NCI-H2171 treated with DMSO at 0.1 percent for 48 hours (cell line): ENCODE data around the gene SLC38A8.

Experiments
- DNase-seq: peaks from one replicate; lab custom pipeline; 2025; lab: John Stamatoyannopoulos, UW

The SLC38A8 gene

GRCh38 chr16:84000989-84001642, 41.5 kb downstream of the SLC38A8 start:
- DNase-seq = no peak

- no peak for DNase-seq
Measured at GRCh38 chr16:83998091-83998490, 44.5 kb downstream of the SLC38A8 start.

- DNase-seq = no peak
Measured at GRCh38 chr16:83996481-83997252, 45.9 kb downstream of the SLC38A8 start.

- peak; percentile 91 for DNase-seq
Measured at GRCh38 chr16:83995754-83996153, 46.8 kb downstream of the SLC38A8 start.

GRCh38 chr16:83994703-83995102, 47.9 kb downstream of the SLC38A8 start:
- no peak for DNase-seq

GRCh38 chr16:83994087-83994486, 48.5 kb downstream of the SLC38A8 start:
- no peak for DNase-seq

GRCh38 chr16:83992624-83993023, 50.0 kb downstream of the SLC38A8 start:
- DNase-seq = no peak

GRCh38 chr16:83990492-83990891, 52.1 kb downstream of the SLC38A8 start:
- DNase-seq = no peak

GRCh38 chr16:83989300-83989699, 53.3 kb downstream of the SLC38A8 start:
- peak; percentile 87 for DNase-seq

- no peak for DNase-seq
Measured at GRCh38 chr16:83983491-83983890, 59.1 kb downstream of the SLC38A8 start.

GRCh38 chr16:83981799-83982198, 60.8 kb downstream of the SLC38A8 start:
- DNase-seq = no peak

GRCh38 chr16:83980794-83981193, 61.8 kb downstream of the SLC38A8 start:
- DNase-seq = no peak

GRCh38 chr16:83979441-83979840, 63.2 kb downstream of the SLC38A8 start:
- no peak for DNase-seq

GRCh38 chr16:83978401-83978904, 64.1 kb downstream of the SLC38A8 start:
- no peak for DNase-seq

- no peak for DNase-seq
Measured at GRCh38 chr16:83977056-83977815, 65.4 kb downstream of the SLC38A8 start.

- DNase-seq = no peak
Measured at GRCh38 chr16:83975590-83976260, 66.9 kb downstream of the SLC38A8 start.

- peak; percentile 52 for DNase-seq
Measured at GRCh38 chr16:83974475-83974874, 68.1 kb downstream of the SLC38A8 start.

- no peak for DNase-seq
Measured at GRCh38 chr16:83973581-83974385, 68.8 kb downstream of the SLC38A8 start.

GRCh38 chr16:83973077-83973476, 69.5 kb downstream of the SLC38A8 start:
- no peak for DNase-seq

- no peak for DNase-seq
Measured at GRCh38 chr16:83972256-83973008, 70.2 kb downstream of the SLC38A8 start.
